ENCODE results near the gene SCNN1B.
"Not testable (repeated sequence)": the region's sequence is repeated elsewhere in the genome, so short reads cannot be mapped to it uniquely, and the experiment has no call there.

The SCNN1B gene

DNA sequence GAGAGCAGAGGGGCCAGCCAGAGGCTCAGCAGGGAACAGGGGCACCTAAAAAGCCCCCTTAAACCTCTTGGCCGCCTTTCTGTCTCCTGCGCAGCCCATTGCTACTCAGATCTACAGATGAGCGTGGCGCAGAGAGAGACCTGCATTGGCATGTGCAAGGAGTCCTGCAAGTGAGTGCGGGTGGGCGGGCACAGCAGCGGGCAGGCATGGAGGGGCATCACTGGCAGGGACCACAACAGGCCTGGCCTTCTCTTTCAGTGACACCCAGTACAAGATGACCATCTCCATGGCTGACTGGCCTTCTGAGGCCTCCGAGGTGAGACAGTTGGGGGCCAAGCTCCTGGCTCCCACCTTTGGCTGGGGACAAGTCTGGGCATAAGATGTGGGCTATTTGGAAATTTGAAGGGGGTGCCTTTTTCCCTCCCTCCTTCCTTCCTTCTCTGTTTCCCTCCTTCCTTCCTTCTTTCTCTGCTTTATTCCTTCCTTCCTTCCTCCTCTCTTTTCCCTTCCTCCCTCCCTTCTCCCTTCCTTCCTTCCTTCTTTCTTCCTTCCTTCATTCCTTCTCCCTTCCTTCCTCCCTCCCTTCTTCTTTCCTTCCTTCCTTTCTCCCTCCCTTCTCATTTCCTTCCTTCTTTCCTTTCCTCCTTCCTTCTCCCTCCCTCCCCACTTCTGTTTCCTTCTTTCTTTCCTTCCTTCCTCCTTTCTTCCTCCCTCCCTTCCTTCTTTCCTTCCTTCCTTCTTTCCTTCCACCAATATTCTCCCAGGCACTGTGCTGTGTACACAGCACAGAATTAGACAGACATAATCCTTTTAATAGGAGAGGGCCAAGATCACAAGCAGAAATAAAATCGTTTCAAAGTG, 75.2 kb downstream of the SCNN1B start:
- H3K27me3 ChIP-seq (ENCODE audit: control insufficient read depth, insufficient read depth, low read length), result no peaks in the 10 kb centered on the region

DNA sequence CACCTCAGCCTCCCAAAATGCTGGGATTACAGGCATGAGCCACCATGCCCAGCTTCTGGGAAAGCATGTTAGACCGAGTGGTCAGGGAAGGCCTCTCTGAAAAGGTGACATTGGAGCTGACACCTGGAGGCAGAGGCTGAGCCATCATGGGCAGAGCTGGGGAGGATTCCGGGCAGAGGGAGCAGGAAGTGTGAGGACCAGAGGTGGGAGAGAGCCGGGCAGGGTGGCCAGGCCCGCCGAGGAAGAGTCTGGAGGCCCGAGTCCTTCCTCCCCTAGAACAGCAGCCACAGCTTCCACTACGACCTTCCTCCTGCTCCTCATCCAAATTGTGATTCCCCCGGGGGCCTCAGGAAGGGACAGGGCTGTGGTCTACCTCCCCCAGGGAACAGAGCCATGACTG, 76.2 kb downstream of the SCNN1B start:
- Histone ChIP-seq H3K9ac (ENCODE audit: low read length) (no peak overlapping the region), H3K27ac (ENCODE audit: low read length) (no peak overlapping the region), H3K4me1 (ENCODE audit: control insufficient read depth, low read depth, low read length) (no peaks in the 10 kb centered on the region), H3K27me3 (ENCODE audit: control insufficient read depth, insufficient read depth, low read length) (no peaks in the 10 kb centered on the region), H3K9me3 (ENCODE audit: control insufficient read depth, low read depth, low read length) (no peaks in the 10 kb centered on the region), H3K4me3 (ENCODE audit: low read length) (no peak overlapping the region), H3K36me3 (ENCODE audit: control insufficient read depth, low read depth, low read length) (no peaks in the 10 kb centered on the region)

More for the DNA sequence above, 75.2 kb downstream of the SCNN1B start:
- Histone ChIP-seq H3K4me1 (ENCODE audit: control insufficient read depth, low read depth, low read length) (no peaks in the 10 kb centered on the region), H3K4me3 (ENCODE audit: low read length) (no peak overlapping the region), H3K36me3 (ENCODE audit: control insufficient read depth, low read depth, low read length) (no peaks in the 10 kb centered on the region), H3K9me3 (ENCODE audit: control insufficient read depth, low read depth, low read length) (no peaks in the 10 kb centered on the region), H3K9ac (ENCODE audit: low read length) (no peak overlapping the region), H3K27ac (ENCODE audit: low read length) (no peak overlapping the region)

DNA sequence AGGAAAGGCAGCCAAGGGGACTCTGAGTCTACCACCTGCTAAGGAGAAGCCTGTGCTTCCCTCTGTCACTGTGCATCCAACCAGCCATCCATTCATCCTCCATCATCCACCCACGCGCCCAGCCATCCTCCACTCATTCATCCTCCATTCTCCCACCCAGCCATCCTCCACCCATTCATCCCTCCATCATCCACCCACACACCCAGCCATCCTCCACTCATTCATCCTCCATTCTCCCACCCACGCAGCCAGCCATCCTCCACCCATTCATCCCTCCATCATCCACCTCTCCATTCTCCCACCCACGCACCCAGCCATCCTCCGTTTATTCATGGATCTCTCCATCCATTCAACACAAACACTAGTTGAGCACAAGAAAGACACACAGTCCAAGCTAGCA, 76.8 kb downstream of the SCNN1B start:
- no peak overlapping the region for H3K4me3 ChIP-seq (ENCODE audit: low read length)
- no peaks in the 10 kb centered on the region for H3K4me1 ChIP-seq (ENCODE audit: control insufficient read depth, low read depth, low read length)
- H3K9me3 ChIP-seq (ENCODE audit: control insufficient read depth, low read depth, low read length), result no peaks in the 10 kb centered on the region

DNA sequence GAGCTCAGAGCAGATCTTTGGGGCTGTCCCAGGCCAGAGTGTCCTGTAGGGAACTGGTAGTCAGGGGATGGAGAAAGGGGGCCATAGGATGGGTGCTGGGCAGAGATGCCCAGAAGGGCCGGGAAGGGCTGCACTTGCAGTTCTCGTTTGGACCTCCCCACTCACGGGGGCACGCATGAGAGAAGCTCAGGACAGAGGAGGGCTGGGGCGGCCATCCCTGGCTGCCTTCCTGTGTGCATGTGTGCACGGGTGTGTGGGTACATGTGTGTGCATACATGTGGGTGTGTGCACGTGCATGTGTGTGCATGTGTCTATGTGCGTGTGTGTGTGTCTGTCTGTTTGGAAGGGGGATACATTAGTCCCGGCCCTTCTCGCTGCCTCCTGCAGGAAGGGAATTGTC, 77.6 kb downstream of the SCNN1B start:
- Histone ChIP-seq H3K36me3 (ENCODE audit: control insufficient read depth, low read depth, low read length) (no peaks in the 10 kb centered on the region), H3K27ac (ENCODE audit: low read length) (no peak overlapping the region), H3K4me1 (ENCODE audit: control insufficient read depth, low read depth, low read length) (no peaks in the 10 kb centered on the region), H3K4me3 (ENCODE audit: low read length) (no peak overlapping the region), H3K9ac (ENCODE audit: low read length) (no peak overlapping the region), H3K9me3 (ENCODE audit: control insufficient read depth, low read depth, low read length) (no peaks in the 10 kb centered on the region), H3K27me3 (ENCODE audit: control insufficient read depth, insufficient read depth, low read length) (no peaks in the 10 kb centered on the region)

More for the DNA sequence above, 76.8 kb downstream of the SCNN1B start:
- Histone ChIP-seq H3K27ac (ENCODE audit: low read length) (no peak overlapping the region), H3K9ac (ENCODE audit: low read length) (no peak overlapping the region), H3K27me3 (ENCODE audit: control insufficient read depth, insufficient read depth, low read length) (no peaks in the 10 kb centered on the region), H3K36me3 (ENCODE audit: control insufficient read depth, low read depth, low read length) (no peaks in the 10 kb centered on the region)

DNA sequence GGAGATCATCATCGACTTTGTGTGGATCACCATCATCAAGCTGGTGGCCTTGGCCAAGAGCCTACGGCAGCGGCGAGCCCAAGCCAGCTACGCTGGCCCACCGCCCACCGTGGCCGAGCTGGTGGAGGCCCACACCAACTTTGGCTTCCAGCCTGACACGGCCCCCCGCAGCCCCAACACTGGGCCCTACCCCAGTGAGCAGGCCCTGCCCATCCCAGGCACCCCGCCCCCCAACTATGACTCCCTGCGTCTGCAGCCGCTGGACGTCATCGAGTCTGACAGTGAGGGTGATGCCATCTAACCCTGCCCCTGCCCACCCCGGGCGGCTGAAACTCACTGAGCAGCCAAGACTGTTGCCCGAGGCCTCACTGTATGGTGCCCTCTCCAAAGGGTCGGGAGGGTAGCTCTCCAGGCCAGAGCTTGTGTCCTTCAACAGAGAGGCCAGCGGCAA, 78.4 kb downstream of the SCNN1B start:
- Histone ChIP-seq H3K4me3 (ENCODE audit: low read length) (no peak overlapping the region), H3K27me3 (ENCODE audit: control insufficient read depth, insufficient read depth, low read length) (no peaks in the 10 kb centered on the region), H3K27ac (ENCODE audit: low read length) (no peak overlapping the region)

DNA sequence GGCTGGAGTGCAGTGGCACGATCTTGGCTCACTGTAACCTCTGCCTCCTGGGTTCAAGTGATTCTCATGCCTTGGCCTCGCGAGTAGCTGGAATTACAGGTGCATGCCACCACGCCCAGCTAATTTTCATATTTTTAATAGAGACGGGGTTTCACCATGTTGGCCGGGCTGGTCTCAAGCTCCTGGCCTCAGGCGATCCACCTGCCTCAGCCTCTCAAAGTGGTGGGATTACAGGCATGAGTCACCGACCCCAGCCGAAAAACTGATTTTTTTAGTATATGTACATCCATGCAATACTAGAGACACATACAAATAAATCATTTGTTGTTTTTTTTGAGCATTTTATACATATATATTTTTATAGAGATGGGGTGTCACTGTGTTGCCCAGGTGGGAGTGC, 79.6 kb downstream of the SCNN1B start:
- not testable (repeated sequence) for H3K36me3 ChIP-seq (ENCODE audit: control insufficient read depth, low read depth, low read length); H3K9ac ChIP-seq (ENCODE audit: low read length); H3K27me3 ChIP-seq (ENCODE audit: control insufficient read depth, insufficient read depth, low read length); H3K27ac ChIP-seq (ENCODE audit: low read length); H3K4me1 ChIP-seq (ENCODE audit: control insufficient read depth, low read depth, low read length); H3K4me3 ChIP-seq (ENCODE audit: low read length); H3K9me3 ChIP-seq (ENCODE audit: control insufficient read depth, low read depth, low read length)

More for the DNA sequence above, 78.4 kb downstream of the SCNN1B start:
- no peak overlapping the region for H3K9ac ChIP-seq (ENCODE audit: low read length)
- H3K36me3 ChIP-seq (ENCODE audit: control insufficient read depth, low read depth, low read length), result no peaks in the 10 kb centered on the region
- H3K9me3 ChIP-seq (ENCODE audit: control insufficient read depth, low read depth, low read length), result no peaks in the 10 kb centered on the region
- H3K4me1 ChIP-seq (ENCODE audit: control insufficient read depth, low read depth, low read length), result no peaks in the 10 kb centered on the region

DNA sequence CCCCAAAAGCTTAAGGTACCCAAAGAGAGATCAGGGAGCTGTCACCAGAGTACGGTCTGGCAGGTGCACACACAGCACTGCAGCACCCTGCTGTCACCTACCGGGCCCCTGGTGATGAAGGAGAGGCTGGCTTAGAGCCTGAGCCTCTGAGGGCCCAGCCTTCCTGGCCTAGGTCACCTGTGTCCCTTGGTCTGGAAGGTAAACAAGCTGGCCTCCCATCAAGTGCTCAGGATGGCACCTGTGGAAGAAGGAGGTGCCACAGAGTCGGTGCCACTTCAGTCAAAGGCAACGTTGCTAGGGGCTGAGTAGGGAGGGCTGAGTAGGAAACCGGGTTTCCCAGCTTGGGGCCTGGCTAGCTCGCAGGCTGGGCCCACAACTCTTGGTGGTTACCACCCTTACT, 80.2 kb downstream of the SCNN1B start:
- Histone ChIP-seq H3K9me3 (ENCODE audit: control insufficient read depth, low read depth, low read length) (no peaks in the 10 kb centered on the region), H3K27me3 (ENCODE audit: control insufficient read depth, insufficient read depth, low read length) (no peaks in the 10 kb centered on the region), H3K4me1 (ENCODE audit: control insufficient read depth, low read depth, low read length) (no peaks in the 10 kb centered on the region), H3K4me3 (ENCODE audit: low read length) (no peak overlapping the region), H3K36me3 (ENCODE audit: control insufficient read depth, low read depth, low read length) (no peaks in the 10 kb centered on the region), H3K9ac (ENCODE audit: low read length) (no peak overlapping the region), H3K27ac (ENCODE audit: low read length) (no peak overlapping the region)

DNA sequence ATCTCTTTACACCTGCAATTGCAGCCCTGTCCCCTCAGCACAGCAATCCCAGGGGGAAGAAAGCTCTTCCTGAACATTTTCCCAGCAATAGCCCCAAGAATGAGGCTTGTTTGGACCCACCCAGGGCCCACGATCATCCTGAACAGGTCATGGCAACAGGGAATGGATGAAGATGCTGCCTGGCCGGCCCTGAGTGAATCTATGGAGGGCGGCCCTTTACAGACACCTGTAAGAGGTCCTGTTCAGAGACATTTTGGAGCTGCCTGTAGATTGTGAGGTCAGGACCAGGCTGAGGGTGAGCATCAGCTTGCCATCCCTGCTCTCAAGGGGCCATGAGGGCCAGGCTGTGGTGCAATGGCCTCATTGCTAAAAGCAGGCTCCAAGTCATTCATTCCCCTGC, 81.8 kb downstream of the SCNN1B start:
- no peak overlapping the region for H3K9ac ChIP-seq (ENCODE audit: low read length)
- no peak overlapping the region for H3K27ac ChIP-seq (ENCODE audit: low read length)
- no peaks in the 10 kb centered on the region for H3K27me3 ChIP-seq (ENCODE audit: control insufficient read depth, insufficient read depth, low read length)
- H3K9me3 ChIP-seq (ENCODE audit: control insufficient read depth, low read depth, low read length), result no peaks in the 10 kb centered on the region
- no peaks in the 10 kb centered on the region for H3K4me1 ChIP-seq (ENCODE audit: control insufficient read depth, low read depth, low read length)
- no peaks in the 10 kb centered on the region for H3K36me3 ChIP-seq (ENCODE audit: control insufficient read depth, low read depth, low read length)
- H3K4me3 ChIP-seq (ENCODE audit: low read length), result no peak overlapping the region

DNA sequence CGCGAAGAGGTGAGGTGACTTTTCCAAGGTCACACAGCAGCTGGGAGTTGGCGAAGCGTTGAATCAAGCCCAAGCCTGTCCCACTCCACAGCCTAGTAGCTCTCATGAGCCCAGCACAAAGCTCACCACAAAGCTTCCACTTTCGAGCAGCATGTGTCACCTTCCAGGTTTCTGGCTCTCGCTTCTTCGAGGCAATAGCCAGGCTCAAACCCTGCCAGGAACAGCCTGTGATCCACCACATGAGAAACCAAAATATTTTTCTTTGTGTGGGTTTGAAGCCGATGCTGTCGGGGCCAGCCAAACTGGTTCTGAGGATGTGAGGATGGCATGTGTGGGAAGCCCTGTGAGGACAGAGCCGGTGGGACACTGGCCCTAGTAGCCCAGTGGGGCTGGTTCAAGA, 82.8 kb downstream of the SCNN1B start:
- H3K27ac ChIP-seq (ENCODE audit: low read length), result no peak overlapping the region
- H3K9me3 ChIP-seq (ENCODE audit: control insufficient read depth, low read depth, low read length), result no peaks in the 10 kb centered on the region
- H3K4me3 ChIP-seq (ENCODE audit: low read length), result no peak overlapping the region
- peaks cover 2% of the 10 kb centered on the region for H3K36me3 ChIP-seq (ENCODE audit: control insufficient read depth, low read depth, low read length)
- H3K9ac ChIP-seq (ENCODE audit: low read length), result no peak overlapping the region
- H3K4me1 ChIP-seq (ENCODE audit: control insufficient read depth, low read depth, low read length), result no peaks in the 10 kb centered on the region
- H3K27me3 ChIP-seq (ENCODE audit: control insufficient read depth, insufficient read depth, low read length), result no peaks in the 10 kb centered on the region

DNA sequence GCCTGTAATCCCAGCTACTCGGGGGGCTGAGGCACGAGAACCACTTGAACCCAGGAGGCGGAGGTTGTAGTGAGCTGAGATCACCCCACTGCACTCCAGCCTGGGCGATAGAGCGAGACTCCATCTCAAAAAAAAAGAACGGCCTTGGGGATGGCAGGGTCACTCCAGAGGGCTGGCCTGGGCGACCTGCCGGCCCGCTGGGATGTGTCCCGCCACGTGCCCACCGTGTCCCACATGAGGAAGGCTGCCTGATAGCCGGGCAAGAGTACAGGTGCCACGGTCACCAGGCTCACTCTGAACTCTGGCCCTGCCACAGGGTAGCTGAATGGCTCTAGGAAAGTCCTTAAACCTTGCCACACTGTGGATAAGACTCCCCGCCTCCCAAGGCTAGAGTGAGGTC, 83.3 kb downstream of the SCNN1B start:
- Histone ChIP-seq H3K27ac (ENCODE audit: low read length) (no peak overlapping the region), H3K4me1 (ENCODE audit: control insufficient read depth, low read depth, low read length) (no peaks in the 10 kb centered on the region), H3K4me3 (ENCODE audit: low read length) (no peak overlapping the region), H3K36me3 (ENCODE audit: control insufficient read depth, low read depth, low read length) (peaks cover 2% of the 10 kb centered on the region), H3K9ac (ENCODE audit: low read length) (no peak overlapping the region), H3K9me3 (ENCODE audit: control insufficient read depth, low read depth, low read length) (no peaks in the 10 kb centered on the region), H3K27me3 (ENCODE audit: control insufficient read depth, insufficient read depth, low read length) (no peaks in the 10 kb centered on the region)

DNA sequence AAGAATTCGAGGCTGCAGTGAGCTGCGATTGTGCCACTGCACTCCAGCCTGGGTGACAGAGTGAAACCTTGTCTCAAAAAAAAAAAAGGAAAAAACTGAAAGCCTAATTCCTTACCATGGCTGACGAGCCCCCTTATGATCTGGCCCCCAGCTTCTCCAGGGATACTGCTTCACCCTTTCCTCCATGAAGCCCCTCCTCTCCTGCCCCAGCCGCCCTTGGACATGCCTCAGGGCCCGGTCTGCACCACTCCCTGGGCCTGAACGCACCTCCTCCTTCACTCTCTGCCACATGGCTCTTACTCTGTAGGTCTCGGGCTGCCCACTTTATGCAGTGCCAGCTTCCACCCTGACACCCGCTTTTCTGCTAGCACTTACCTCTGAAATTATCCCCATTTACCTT, 85.6 kb downstream of the SCNN1B start:
- Histone ChIP-seq H3K4me3 (ENCODE audit: low read length) (no peak overlapping the region), H3K9ac (ENCODE audit: low read length) (no peak overlapping the region), H3K27me3 (ENCODE audit: control insufficient read depth, insufficient read depth, low read length) (no peaks in the 10 kb centered on the region), H3K27ac (ENCODE audit: low read length) (no peak overlapping the region), H3K9me3 (ENCODE audit: control insufficient read depth, low read depth, low read length) (no peaks in the 10 kb centered on the region), H3K4me1 (ENCODE audit: control insufficient read depth, low read depth, low read length) (no peaks in the 10 kb centered on the region), H3K36me3 (ENCODE audit: control insufficient read depth, low read depth, low read length) (peaks cover 8% of the 10 kb centered on the region)

DNA sequence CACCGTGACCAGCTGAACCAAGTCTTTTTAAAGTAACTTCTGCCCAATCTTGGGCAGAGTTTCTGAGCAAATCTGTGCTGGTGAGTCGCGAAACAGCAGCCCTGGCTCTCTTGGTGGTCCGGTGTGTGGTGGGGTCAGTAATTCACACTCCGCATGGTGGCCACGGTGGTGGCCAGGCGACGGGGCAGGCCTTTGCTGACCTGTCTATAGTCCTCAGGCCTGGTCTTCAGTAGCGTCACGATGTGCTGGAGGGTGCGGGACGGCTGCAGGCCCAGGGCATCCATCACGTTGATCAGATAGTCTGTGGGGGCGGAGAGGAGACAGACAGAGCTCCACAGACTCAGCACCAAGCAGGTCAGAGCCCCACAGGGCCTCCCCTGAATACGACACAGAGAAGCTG, 86.7 kb downstream of the SCNN1B start:
- Histone ChIP-seq H3K4me1 (ENCODE audit: control insufficient read depth, low read depth, low read length) (no peaks in the 10 kb centered on the region), H3K4me3 (ENCODE audit: low read length) (no peak overlapping the region), H3K9me3 (ENCODE audit: control insufficient read depth, low read depth, low read length) (no peaks in the 10 kb centered on the region), H3K27ac (ENCODE audit: low read length) (no peak overlapping the region), H3K27me3 (ENCODE audit: control insufficient read depth, insufficient read depth, low read length) (no peaks in the 10 kb centered on the region), H3K9ac (ENCODE audit: low read length) (no peak overlapping the region), H3K36me3 (ENCODE audit: control insufficient read depth, low read depth, low read length) (peaks cover 12% of the 10 kb centered on the region)
